GM13977 (cell line): ENCODE data around the gene INSL3.

Experiments used
- DNase-seq: peaks from one replicate; pipeline ENCODE4 v3.0.0; 2012; ENCODE audit warnings: low spot score
- in situ Hi-C: fragments of 300-500 bp; cut with MboI; formaldehyde crosslinking; loops from one replicate; pipeline ENCODE4 v1.12.0; 2022; ENCODE audit warnings: low sequenced_read_pairs, low pct_unique_long_range_greater_than_20kb, mixed read lengths, inconsistent platforms; ENCODE audit not compliant: unreplicated experiment
- TF ChIP-seq, protein P1 (sequence below): IDR thresholded peaks from 2 replicates; pipeline ENCODE4 v1.5.1; 2012; ENCODE audit warnings: mild to moderate bottlenecking, control low read depth; ENCODE audit not compliant: insufficient read depth; ENCODE audit errors: extremely low read depth, missing control alignments

The INSL3 gene

DNA sequence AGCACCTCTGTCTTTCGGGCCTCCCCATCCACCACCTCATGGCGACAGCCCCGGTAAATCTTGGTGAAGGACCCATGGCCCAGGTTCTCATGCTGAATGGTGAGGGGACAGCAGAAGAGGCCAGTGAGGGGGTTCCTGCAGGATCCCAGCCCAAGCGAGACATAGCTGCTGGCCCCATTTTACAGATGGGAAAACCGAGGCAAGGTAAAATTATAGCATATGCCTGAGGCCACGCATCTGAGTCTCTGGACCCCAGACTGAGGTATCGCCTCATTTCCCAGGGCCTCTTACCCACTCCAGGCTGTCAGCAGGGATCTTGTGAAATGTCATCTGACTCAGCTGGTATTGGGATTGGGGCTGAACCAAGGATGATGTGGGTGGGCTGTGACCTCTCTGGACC lies 16.7 kb upstream of the INSL3 start:
- no peak for DNase-seq
- TF ChIP-seq, protein P1, sequence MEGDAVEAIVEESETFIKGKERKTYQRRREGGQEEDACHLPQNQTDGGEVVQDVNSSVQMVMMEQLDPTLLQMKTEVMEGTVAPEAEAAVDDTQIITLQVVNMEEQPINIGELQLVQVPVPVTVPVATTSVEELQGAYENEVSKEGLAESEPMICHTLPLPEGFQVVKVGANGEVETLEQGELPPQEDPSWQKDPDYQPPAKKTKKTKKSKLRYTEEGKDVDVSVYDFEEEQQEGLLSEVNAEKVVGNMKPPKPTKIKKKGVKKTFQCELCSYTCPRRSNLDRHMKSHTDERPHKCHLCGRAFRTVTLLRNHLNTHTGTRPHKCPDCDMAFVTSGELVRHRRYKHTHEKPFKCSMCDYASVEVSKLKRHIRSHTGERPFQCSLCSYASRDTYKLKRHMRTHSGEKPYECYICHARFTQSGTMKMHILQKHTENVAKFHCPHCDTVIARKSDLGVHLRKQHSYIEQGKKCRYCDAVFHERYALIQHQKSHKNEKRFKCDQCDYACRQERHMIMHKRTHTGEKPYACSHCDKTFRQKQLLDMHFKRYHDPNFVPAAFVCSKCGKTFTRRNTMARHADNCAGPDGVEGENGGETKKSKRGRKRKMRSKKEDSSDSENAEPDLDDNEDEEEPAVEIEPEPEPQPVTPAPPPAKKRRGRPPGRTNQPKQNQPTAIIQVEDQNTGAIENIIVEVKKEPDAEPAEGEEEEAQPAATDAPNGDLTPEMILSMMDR, result no peak
- in situ Hi-C loops, result no loop called here

DNA sequence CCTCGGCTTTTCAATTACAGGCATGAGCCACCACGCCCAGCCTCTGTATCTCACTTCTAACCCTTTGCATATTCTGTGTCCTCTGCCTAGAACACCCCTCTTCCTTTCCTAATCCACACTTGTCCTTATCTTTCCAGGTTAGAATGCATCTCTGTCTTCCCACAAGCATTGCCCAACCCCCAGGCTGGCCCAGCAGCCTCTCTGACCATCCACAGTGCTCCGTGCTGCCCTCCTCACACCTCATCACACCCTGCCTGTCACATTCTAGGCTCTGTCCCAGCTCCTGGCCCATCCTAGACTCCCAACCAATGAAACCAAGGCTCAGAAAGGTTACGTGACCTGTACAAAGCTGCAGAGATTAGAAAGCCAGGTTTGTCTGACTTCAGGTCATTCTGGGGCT lies 15.2 kb upstream of the INSL3 start:
- in situ Hi-C loops, result no loop called here
- TF ChIP-seq, protein P1, result no peak
- DNase-seq, result no peak

- no peak for DNase-seq
- TF ChIP-seq, protein P1, result no peak
- in situ Hi-C loops, result no loop called here
These were observed 14.1 kb upstream of the INSL3 start for GRCh38 chr19:17835182-17836006.

- DNase-seq, result no peak
- TF ChIP-seq, protein P1, result no peak
- in situ Hi-C loops, result no loop called here
These were observed 13.2 kb upstream of the INSL3 start for GRCh38 chr19:17834350-17835181.

GRCh38 chr19:17832443-17833208 lies 11.3 kb upstream of the INSL3 start:
- TF ChIP-seq, protein P1, result no peak

DNA sequence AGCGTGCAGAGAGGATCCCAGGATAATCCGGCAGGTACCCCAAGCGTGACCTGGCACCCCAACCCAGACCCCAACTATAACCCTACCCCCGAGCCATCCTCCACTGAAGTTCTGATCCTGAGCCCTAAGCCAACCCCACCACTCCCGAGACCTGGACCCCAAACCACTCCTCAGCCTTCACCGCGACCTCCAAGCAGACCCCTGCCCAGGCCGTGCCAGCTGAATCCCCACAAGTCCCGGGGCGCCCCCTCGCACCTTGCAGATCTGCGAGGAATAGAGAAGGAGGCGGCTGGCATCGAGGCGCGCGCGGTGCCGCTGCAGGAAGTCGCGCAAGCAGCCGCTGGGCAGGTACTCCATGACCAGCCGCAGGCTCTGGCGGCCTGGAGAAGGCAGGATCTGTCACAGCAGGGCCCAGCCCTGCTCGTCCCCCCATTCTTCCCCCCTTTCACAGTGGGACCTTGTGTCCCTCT lies 10.1 kb upstream of the INSL3 start:
- in situ Hi-C loops, result no loop called here
- TF ChIP-seq, protein P1, result no peak
- DNase-seq, result no peak

More at GRCh38 chr19:17832443-17833208, 11.3 kb upstream of the INSL3 start:
- DNase-seq, result no peak
- in situ Hi-C loops, result no loop called here
